Kidney tubule cell (primary cell): Measurements from ENCODE around the gene GAB1.

Experiments used
- DNase-seq: peaks from one replicate; pipeline ENCODE4 v3.0.0-alpha.2; 2018; ENCODE audit warnings: low spot score

GAB1 gene

GRCh38 chr4:143489106-143489505 lies 152.4 kb downstream of the GAB1 start:
- DNase-seq, result peak; percentile 75

- no peak for DNase-seq
Measured at GRCh38 chr4:143498021-143498420, 161.3 kb downstream of the GAB1 start.

- DNase-seq, result no peak
Measured at GRCh38 chr4:143502231-143502630, 165.6 kb downstream of the GAB1 start.

GRCh38 chr4:143506031-143506430 lies 169.4 kb downstream of the GAB1 start:
- no peak for DNase-seq

- DNase-seq, result peak; percentile 17
Measured at GRCh38 chr4:143511906-143512305, 175.2 kb downstream of the GAB1 start.

- no peak for DNase-seq
Measured at GRCh38 chr4:143512978-143513313, 176.3 kb downstream of the GAB1 start.

- peak; percentile 99 for DNase-seq
Measured at GRCh38 chr4:143513314-143514168, 176.9 kb downstream of the GAB1 start, which contains the start of gene SMARCA5. TSS of gene SMARCA5 (plus strand) at chr4:143513702. CDS start at chr4:143513925, 223 bp downstream.

GRCh38 chr4:143514169-143514495 lies 177.5 kb downstream of the GAB1 start:
- DNase-seq, result no peak

GRCh38 chr4:143514497-143514896 lies 177.8 kb downstream of the GAB1 start:
- DNase-seq, result peak; percentile 48

- peak; percentile 1 for DNase-seq
Measured at GRCh38 chr4:143514901-143515300, 178.2 kb downstream of the GAB1 start.

GRCh38 chr4:143515905-143516304 lies 179.2 kb downstream of the GAB1 start:
- DNase-seq, result no peak

GRCh38 chr4:143517764-143518163 lies 181.1 kb downstream of the GAB1 start:
- no peak for DNase-seq
